ENCODE data around the gene MYOM1. TPM values are rescaled to one million over a fixed set of nuclear protein-coding genes. Genes with fewer than 3 reads are reported as not detected.

The MYOM1 gene
- total RNA-seq, 2 experiments from 2014 or later: 0.74 to 1.5 TPM

GRCh38 chr18:3114451-3114850 is 105.3 kb downstream of the MYOM1 start:
- no peak overlapping the region for H3K4me3 Mint-ChIP-seq
- intact Hi-C loops (cut with DNase I, micrococcal nuclease): no loop called here
- H3K4me1 Mint-ChIP-seq (ENCODE audit: low read depth): no peaks in the 10 kb centered on the region
- ChIA-PET CTCF (no interaction called here), POLR2A (no interaction called here)
- H3K36me3 Mint-ChIP-seq (ENCODE audit: low read depth): no peaks in the 10 kb centered on the region
- H3K9me3 ChIP-seq (ENCODE audit: control insufficient read depth in 1 of 2, insufficient read depth in 1 of 2, low read length in 2 of 2): no peaks in the 10 kb centered on the region
- H3K36me3 ChIP-seq (ENCODE audit: insufficient read depth, low read length): no peaks in the 10 kb centered on the region
- H3K27me3 Mint-ChIP-seq: no peaks in the 10 kb centered on the region
- TF ChIP-seq CTCF (IDR thresholded peaks at IDR 0.05): no peak
- no peaks in the 10 kb centered on the region for H3K4me1 ChIP-seq (ENCODE audit: insufficient read depth, low read length)
- ATAC-seq (ENCODE audit: poor library complexity) (no peak), DNase-seq (no peak)
- no peak overlapping the region for H3K4me3 ChIP-seq (ENCODE audit: low read length)
- H3K27me3 ChIP-seq (ENCODE audit: control insufficient read depth in 1 of 2, insufficient read depth in 2 of 2, low read length in 2 of 2): no peaks in the 10 kb centered on the region
- no peak overlapping the region for H3K27ac Mint-ChIP-seq
- no peaks in the 10 kb centered on the region for H3K9me3 Mint-ChIP-seq
- H3K27ac ChIP-seq (ENCODE audit: low read depth in 1 of 2, low read length in 2 of 2): no peak overlapping the region

GRCh38 chr18:3114026-3114425 is 105.7 kb downstream of the MYOM1 start:
- POLR2A ChIA-PET: no interaction called here
- Histone ChIP-seq H3K27ac (ENCODE audit: low read depth in 1 of 2, low read length in 2 of 2) (no peak overlapping the region), H3K9me3 (ENCODE audit: control insufficient read depth in 1 of 2, insufficient read depth in 1 of 2, low read length in 2 of 2) (no peaks in the 10 kb centered on the region), H3K36me3 (ENCODE audit: insufficient read depth, low read length) (no peaks in the 10 kb centered on the region), H3K27me3 (ENCODE audit: control insufficient read depth in 1 of 2, insufficient read depth in 2 of 2, low read length in 2 of 2) (no peaks in the 10 kb centered on the region), H3K4me1 (ENCODE audit: insufficient read depth, low read length) (no peaks in the 10 kb centered on the region), H3K4me3 (ENCODE audit: low read length) (no peak overlapping the region)
- H3K9me3 Mint-ChIP-seq: no peaks in the 10 kb centered on the region
- H3K27me3 Mint-ChIP-seq: no peaks in the 10 kb centered on the region
- no peaks in the 10 kb centered on the region for H3K36me3 Mint-ChIP-seq (ENCODE audit: low read depth)
- no peak for ATAC-seq (ENCODE audit: poor library complexity)
- no peaks in the 10 kb centered on the region for H3K4me1 Mint-ChIP-seq (ENCODE audit: low read depth)
- no peak overlapping the region for H3K4me3 Mint-ChIP-seq
- intact Hi-C loops (cut with DNase I, micrococcal nuclease): no loop called here
- TF ChIP-seq CTCF (IDR thresholded peaks at IDR 0.05): no peak
- H3K27ac Mint-ChIP-seq: no peak overlapping the region
- DNase-seq: no peak
- CTCF ChIA-PET: no interaction called here

- intact Hi-C loops (cut with DNase I, micrococcal nuclease): no loop called here
- no peak for TF ChIP-seq CTCF (IDR thresholded peaks at IDR 0.05)
- no peaks in the 10 kb centered on the region for H3K36me3 ChIP-seq (ENCODE audit: insufficient read depth, low read length)
- ATAC-seq (ENCODE audit: poor library complexity) (no peak), DNase-seq (no peak)
- H3K4me3 Mint-ChIP-seq: no peak overlapping the region
- no peak overlapping the region for H3K27ac ChIP-seq (ENCODE audit: low read depth in 1 of 2, low read length in 2 of 2)
- no peaks in the 10 kb centered on the region for H3K4me1 ChIP-seq (ENCODE audit: insufficient read depth, low read length)
- no peaks in the 10 kb centered on the region for H3K27me3 ChIP-seq (ENCODE audit: control insufficient read depth in 1 of 2, insufficient read depth in 2 of 2, low read length in 2 of 2)
- no peaks in the 10 kb centered on the region for H3K36me3 Mint-ChIP-seq (ENCODE audit: low read depth)
- no peaks in the 10 kb centered on the region for H3K4me1 Mint-ChIP-seq (ENCODE audit: low read depth)
- H3K4me3 ChIP-seq (ENCODE audit: low read length): no peak overlapping the region
- no peaks in the 10 kb centered on the region for H3K9me3 Mint-ChIP-seq
- no peak overlapping the region for H3K27ac Mint-ChIP-seq
- no peaks in the 10 kb centered on the region for H3K9me3 ChIP-seq (ENCODE audit: control insufficient read depth in 1 of 2, insufficient read depth in 1 of 2, low read length in 2 of 2)
- H3K27me3 Mint-ChIP-seq: no peaks in the 10 kb centered on the region
- ChIA-PET CTCF (interaction anchor here (0.6 kb wide), 1 partner anchor 25 kb away, joined by 3 read pairs; no protein-coding TSS in a partner anchor), POLR2A (no interaction called here)
These were observed 108.1 kb downstream of the MYOM1 start for GRCh38 chr18:3111523-3112240.

Measured in CD4-positive, alpha-beta T cell (primary cell).